KMS-11 (cell line): ENCODE measurements around the gene YWHAB.
A peak's percentile ranks its signal among the peaks of the same experiment; 100 is the strongest.
"Not testable (repeated sequence)": the region's sequence is repeated elsewhere in the genome, so short reads cannot be mapped to it uniquely, and the experiment has no call there.

Source experiments
- H2AFZ ChIP-seq: fragments of 200-600 bp; sonication (generic); 2 replicates; pipeline ENCODE4 v1.6.1; 2016; ENCODE audit warnings: antibody characterized with exemption, mixed run types, low read depth
- H3K27ac ChIP-seq: fragments of 200-600 bp; sonication (generic); 2 replicates; pipeline ENCODE4 v1.6.1; 2016; ENCODE audit warnings: mild to moderate bottlenecking, mixed run types
- H3K27me3 ChIP-seq: fragments of 200-600 bp; sonication (generic); 2 replicates; pipeline ENCODE4 v1.6.1; 2017; ENCODE audit warnings: mild to moderate bottlenecking, low read depth, mixed run types, moderate library complexity; ENCODE audit not compliant: insufficient read depth
- H3K36me3 ChIP-seq: fragments of 200-600 bp; sonication (generic); 2 replicates; pipeline ENCODE4 v1.6.1; 2017; ENCODE audit warnings: mild to moderate bottlenecking, mixed run types; ENCODE audit not compliant: insufficient read depth
- H3K4me1 ChIP-seq: fragments of 200-600 bp; sonication (generic); 2 replicates; pipeline ENCODE4 v1.6.1; 2016; ENCODE audit warnings: mild to moderate bottlenecking, low read depth, mixed run types; ENCODE audit not compliant: poor library complexity, severe bottlenecking
- H3K4me2 ChIP-seq: fragments of 200-600 bp; sonication (generic); 2 replicates; pipeline ENCODE4 v1.7.0; 2016; ENCODE audit warnings: mild to moderate bottlenecking, mixed run types
- H3K4me3 ChIP-seq: fragments of 200-600 bp; sonication (generic); IDR thresholded peaks from 2 replicates; pipeline ENCODE4 v1.6.1; 2017; ENCODE audit warnings: low read depth, low read length, mixed read lengths; ENCODE audit not compliant: insufficient read depth
- H3K79me2 ChIP-seq: fragments of 200-600 bp; sonication (generic); 2 replicates; pipeline ENCODE4 v1.6.1; 2016; ENCODE audit warnings: low read depth, mixed run types; ENCODE audit not compliant: insufficient read depth
- H3K9ac ChIP-seq: fragments of 200-600 bp; sonication (generic); 2 replicates; pipeline ENCODE4 v1.6.1; 2016; ENCODE audit warnings: mild to moderate bottlenecking, mixed run types
- H4K20me1 ChIP-seq: fragments of 200-600 bp; sonication (generic); 2 replicates; pipeline ENCODE4 v1.6.1; 2016; ENCODE audit warnings: mild to moderate bottlenecking, mixed run types; ENCODE audit not compliant: insufficient read depth
- TF ChIP-seq, protein P1 (sequence below): fragments of 200-600 bp; sonication (generic); conservative IDR thresholded peaks from 2 replicates; pipeline ENCODE4 v1.6.1; 2017; ENCODE audit warnings: low read depth, mild to moderate bottlenecking, antibody characterized with exemption, low read length, moderate library complexity, mixed read lengths

YWHAB gene

DNA sequence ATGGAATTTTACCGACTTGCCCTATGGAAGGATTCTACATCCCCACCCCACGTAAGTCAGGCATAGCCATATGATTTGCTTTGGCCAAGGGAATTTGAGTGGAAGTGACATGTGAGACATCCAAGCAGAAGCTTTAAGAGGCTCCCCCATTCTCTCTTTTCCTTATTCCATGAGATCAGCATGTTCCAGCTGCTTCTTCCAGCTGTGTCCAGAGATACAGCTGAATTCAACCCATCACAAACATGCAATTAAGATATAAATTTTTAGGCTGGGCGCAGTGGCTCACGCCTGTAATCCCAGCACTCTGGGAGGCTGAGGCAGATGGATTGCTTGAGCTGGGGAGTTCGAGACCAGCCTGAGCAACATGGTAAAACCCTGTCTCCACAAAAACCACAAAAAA lies 16.0 kb upstream of the YWHAB start:
- Histone ChIP-seq H3K9ac (no peak overlapping the region), H3K79me2 (no peaks in the 10 kb centered on the region), H2AFZ (no peak overlapping the region), H3K4me1 (no peaks in the 10 kb centered on the region), H3K27me3 (no peaks in the 10 kb centered on the region; the same call in 1 of the 2 replicates), H4K20me1 (no peaks in the 10 kb centered on the region), H3K4me2 (no peak overlapping the region), H3K27ac (no peak overlapping the region), H3K4me3 (no peak overlapping the region), H3K36me3 (no peaks in the 10 kb centered on the region)
- TF ChIP-seq, protein P1, sequence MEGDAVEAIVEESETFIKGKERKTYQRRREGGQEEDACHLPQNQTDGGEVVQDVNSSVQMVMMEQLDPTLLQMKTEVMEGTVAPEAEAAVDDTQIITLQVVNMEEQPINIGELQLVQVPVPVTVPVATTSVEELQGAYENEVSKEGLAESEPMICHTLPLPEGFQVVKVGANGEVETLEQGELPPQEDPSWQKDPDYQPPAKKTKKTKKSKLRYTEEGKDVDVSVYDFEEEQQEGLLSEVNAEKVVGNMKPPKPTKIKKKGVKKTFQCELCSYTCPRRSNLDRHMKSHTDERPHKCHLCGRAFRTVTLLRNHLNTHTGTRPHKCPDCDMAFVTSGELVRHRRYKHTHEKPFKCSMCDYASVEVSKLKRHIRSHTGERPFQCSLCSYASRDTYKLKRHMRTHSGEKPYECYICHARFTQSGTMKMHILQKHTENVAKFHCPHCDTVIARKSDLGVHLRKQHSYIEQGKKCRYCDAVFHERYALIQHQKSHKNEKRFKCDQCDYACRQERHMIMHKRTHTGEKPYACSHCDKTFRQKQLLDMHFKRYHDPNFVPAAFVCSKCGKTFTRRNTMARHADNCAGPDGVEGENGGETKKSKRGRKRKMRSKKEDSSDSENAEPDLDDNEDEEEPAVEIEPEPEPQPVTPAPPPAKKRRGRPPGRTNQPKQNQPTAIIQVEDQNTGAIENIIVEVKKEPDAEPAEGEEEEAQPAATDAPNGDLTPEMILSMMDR = no peak

DNA sequence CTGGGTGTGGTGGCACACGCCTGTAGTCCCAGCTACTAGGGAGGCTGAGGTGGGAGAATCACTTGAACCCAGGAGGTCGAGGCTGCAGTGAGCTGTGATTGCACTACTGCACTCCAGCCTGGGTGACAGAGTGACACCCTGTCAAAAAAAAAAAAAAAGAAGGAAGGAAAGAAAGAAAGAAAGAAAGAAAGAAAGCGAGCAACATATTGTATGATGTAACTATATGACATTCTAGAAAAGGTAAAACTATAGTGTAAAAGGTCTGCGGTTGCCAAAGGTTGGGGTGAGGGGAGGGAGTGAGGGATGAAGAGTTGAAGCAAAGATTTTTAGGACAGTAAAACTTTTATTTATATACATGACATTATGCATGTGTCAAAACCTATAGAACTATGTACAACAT lies 3.1 kb upstream of the YWHAB start:
- not testable (repeated sequence) for H3K36me3 ChIP-seq, H4K20me1 ChIP-seq, H3K27me3 ChIP-seq, H3K27ac ChIP-seq, H3K4me3 ChIP-seq, H3K4me2 ChIP-seq, H3K9ac ChIP-seq, H2AFZ ChIP-seq
- H3K4me1 ChIP-seq = peaks cover 16% of the 10 kb centered on the region
- peaks cover 18% of the 10 kb centered on the region for H3K79me2 ChIP-seq

DNA sequence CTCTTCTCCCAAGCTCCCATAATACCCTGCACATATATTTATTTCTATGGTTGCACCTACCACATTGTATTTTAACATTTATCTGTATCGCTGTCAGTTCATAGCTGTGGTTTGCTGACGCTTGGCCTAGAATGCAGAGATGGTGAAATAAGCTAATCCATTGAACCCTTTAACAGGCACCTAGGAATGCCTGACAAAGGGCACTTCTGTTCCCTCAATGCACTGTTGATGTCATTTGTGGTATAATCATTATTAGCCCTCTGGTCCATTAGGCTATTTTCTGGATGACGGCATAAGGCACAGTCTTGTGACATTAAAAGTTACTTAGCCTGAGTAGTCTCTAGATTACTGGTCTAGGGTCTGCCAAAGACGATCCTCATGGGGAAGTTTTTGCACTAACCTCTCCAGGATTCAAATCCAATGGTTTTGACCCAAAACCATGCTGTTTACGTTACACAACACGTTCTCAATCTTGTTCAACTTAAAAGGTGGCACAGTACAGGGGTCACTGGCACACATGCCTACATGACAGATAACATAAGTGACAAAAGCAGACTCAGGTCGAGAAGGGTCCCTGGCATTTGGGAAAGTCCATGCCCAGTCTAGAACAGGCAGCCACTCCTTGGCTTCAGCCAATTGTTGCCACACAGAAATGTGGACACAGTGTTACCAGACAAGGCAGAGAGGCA lies 2.1 kb upstream of the YWHAB start:
- no peak overlapping the region for H3K27ac ChIP-seq
- H3K4me3 ChIP-seq = no peak overlapping the region
- H2AFZ ChIP-seq = no peak overlapping the region
- no peak overlapping the region for H3K4me2 ChIP-seq
- peaks cover 16% of the 10 kb centered on the region for H4K20me1 ChIP-seq
- H3K27me3 ChIP-seq = no peaks in the 10 kb centered on the region
- no peaks in the 10 kb centered on the region for H3K36me3 ChIP-seq
- TF ChIP-seq, protein P1 = no peak
- peaks cover 26% of the 10 kb centered on the region for H3K4me1 ChIP-seq
- peaks cover 28% of the 10 kb centered on the region for H3K79me2 ChIP-seq
- H3K9ac ChIP-seq = no peak overlapping the region

DNA sequence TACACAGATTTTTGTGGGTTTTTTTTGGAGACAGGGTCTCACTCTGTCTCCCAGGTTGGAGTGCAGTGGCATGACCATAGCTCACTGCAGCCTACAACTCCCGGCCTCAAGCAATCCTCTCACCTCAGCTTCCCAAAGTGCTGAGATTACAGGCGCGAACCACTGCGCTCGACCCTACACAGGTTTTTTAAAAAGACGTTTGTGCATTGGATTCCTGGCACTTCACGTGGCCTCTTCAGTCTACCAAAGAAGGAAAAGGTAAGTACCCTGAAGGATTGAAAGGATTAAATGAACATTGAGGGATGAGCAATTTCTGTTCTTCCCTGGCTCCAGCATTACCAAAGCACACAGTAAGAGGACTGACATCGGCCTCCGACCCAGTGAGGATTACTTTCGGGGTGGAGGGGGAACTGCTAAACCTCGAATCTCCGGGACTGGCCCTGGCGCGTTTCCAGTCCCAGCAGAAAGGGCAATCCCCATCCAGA lies 556 bp upstream of the YWHAB start:
- Histone ChIP-seq H3K4me3 (no peak overlapping the region), H3K79me2 (peaks cover 44% of the 10 kb centered on the region), H3K27me3 (no peaks in the 10 kb centered on the region), H3K4me1 (peaks cover 42% of the 10 kb centered on the region), H2AFZ (peak overlapping the region; percentile 64), H3K4me2 (peak overlapping the region; percentile 58), H4K20me1 (peaks cover 28% of the 10 kb centered on the region), H3K9ac (peak overlapping the region; percentile 87; the same call in 1 of the 2 replicates), H3K36me3 (no peaks in the 10 kb centered on the region), H3K27ac (no peak overlapping the region)
- TF ChIP-seq, protein P1 = no peak

DNA sequence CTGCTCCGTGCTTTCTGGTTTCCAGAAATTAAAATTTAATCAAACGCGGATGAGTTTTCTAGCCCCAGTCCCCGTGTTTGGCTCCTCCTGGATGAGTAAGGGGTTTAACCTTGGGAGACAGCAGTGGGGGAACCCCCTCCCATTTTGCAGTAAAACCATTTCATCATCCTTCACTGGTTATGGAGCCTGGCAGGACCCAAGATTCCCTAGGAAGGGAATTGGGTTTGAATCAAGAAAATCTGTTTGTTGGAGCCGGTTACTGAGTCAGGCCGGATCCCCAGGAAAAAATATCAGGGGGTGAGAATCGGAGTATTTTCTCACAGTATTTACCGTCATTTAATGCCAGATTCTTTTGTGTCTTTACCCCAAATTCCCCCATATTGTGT lies 754 bp downstream of the YWHAB start:
- H3K27ac ChIP-seq = peak overlapping the region; percentile 73
- peak overlapping the region; percentile 87 for H3K9ac ChIP-seq
- H4K20me1 ChIP-seq = peaks cover 30% of the 10 kb centered on the region
- peak overlapping the region; percentile 93 for H3K4me2 ChIP-seq
- no peaks in the 10 kb centered on the region for H3K27me3 ChIP-seq
- H2AFZ ChIP-seq = peak overlapping the region; percentile 64; the same call in 1 of the 2 replicates
- H3K4me1 ChIP-seq = peaks cover 47% of the 10 kb centered on the region
- no peaks in the 10 kb centered on the region for H3K36me3 ChIP-seq
- peaks cover 57% of the 10 kb centered on the region for H3K79me2 ChIP-seq
- peak overlapping the region; percentile 60 for H3K4me3 ChIP-seq
- TF ChIP-seq, protein P1 = no peak; the same call in 1 of the 2 replicates
